NT2/D1 (cell line): ENCODE data around the gene FAM89B.

Source experiments
- DNase-seq: peaks from one replicate; pipeline ENCODE4 v3.0.0-alpha.2; 2011; ENCODE audit warnings: low read depth, low spot score
- H3K27me3 ChIP-seq: 2 replicates; pipeline ENCODE4 v1.6.0; 2011; ENCODE audit warnings: mild to moderate bottlenecking; ENCODE audit not compliant: insufficient read length, insufficient read depth
- H3K36me3 ChIP-seq: 2 replicates; pipeline ENCODE4 v1.6.1; 2011; ENCODE audit warnings: mild to moderate bottlenecking, low read length, mixed read lengths; ENCODE audit not compliant: insufficient read depth, insufficient read length
- H3K4me1 ChIP-seq: 2 replicates; pipeline ENCODE4 v1.5.1; 2011; ENCODE audit not compliant: insufficient read depth, insufficient read length
- H3K4me3 ChIP-seq: 2 replicates; pipeline ENCODE4 v1.5.1; 2011; ENCODE audit warnings: low read depth; ENCODE audit not compliant: insufficient read length
- H3K9ac ChIP-seq: 2 replicates; pipeline ENCODE4 v1.6.0; 2011; ENCODE audit warnings: low read depth; ENCODE audit not compliant: insufficient read length
- H3K9me3 ChIP-seq: 2 replicates; pipeline ENCODE4 v1.5.1; 2011; ENCODE audit warnings: mild to moderate bottlenecking, low read length; ENCODE audit not compliant: insufficient read depth
- SUZ12 ChIP-seq: IDR thresholded peaks from 2 replicates; pipeline ENCODE4 v1.6.1; 2011; ENCODE audit not compliant: insufficient read length, insufficient read depth; ENCODE audit errors: extremely low read depth
- YY1 ChIP-seq: IDR thresholded peaks from 2 replicates; pipeline ENCODE4 v1.6.1; 2011; ENCODE audit not compliant: insufficient read length, insufficient read depth
- ZNF274 ChIP-seq: IDR thresholded peaks from 2 replicates; pipeline ENCODE4 v1.6.1; 2011; ENCODE audit warnings: mild to moderate bottlenecking, low read depth, low read length

The FAM89B gene

GRCh38 chr11:65574109-65574810 is 1.9 kb downstream of the FAM89B start:
- TF ChIP-seq SUZ12 (no peak), ZNF274 (no peak), YY1 (no peak)
- Histone ChIP-seq H3K36me3 (peaks cover 25% of the 10 kb centered on the region), H3K9me3 (no peaks in the 10 kb centered on the region), H3K9ac (peak overlapping the region; percentile 83), H3K4me1 (peaks cover 41% of the 10 kb centered on the region), H3K4me3 (peak overlapping the region; percentile 46), H3K27me3 (peaks cover 20% of the 10 kb centered on the region)
- peak; percentile 93 for DNase-seq

- TF ChIP-seq YY1: no peak
- TF ChIP-seq SUZ12: no peak
- TF ChIP-seq ZNF274: no peak
- Histone ChIP-seq H3K36me3 (peaks cover 33% of the 10 kb centered on the region), H3K27me3 (peaks cover 20% of the 10 kb centered on the region), H3K9ac (peak overlapping the region; percentile 83), H3K9me3 (no peaks in the 10 kb centered on the region), H3K4me3 (peak overlapping the region; percentile 46), H3K4me1 (peaks cover 41% of the 10 kb centered on the region)
- no peak for DNase-seq
These were observed 2.7 kb downstream of the FAM89B start for GRCh38 chr11:65574811-65575567.

- peaks cover 44% of the 10 kb centered on the region for H3K4me1 ChIP-seq
- no peak for DNase-seq
- peak within 1 kb of the TSS; percentile 56 for H3K4me3 ChIP-seq
- H3K36me3 ChIP-seq: peaks cover 40% of the 10 kb centered on the region
- H3K27me3 ChIP-seq: peaks cover 20% of the 10 kb centered on the region
- no peaks in the 10 kb centered on the region for H3K9me3 ChIP-seq
- TF ChIP-seq SUZ12: no peak
- no peak for TF ChIP-seq YY1
- no peak for TF ChIP-seq ZNF274
- H3K9ac ChIP-seq: peak within 1 kb of the TSS; percentile 83
These were observed 3.4 kb downstream of the FAM89B start, which contains the start of gene EHBP1L1 for GRCh38 chr11:65575568-65576231. Gene EHBP1L1 (plus strand): TSS chr11:65576053. CDS start chr11:65576303, 250 bp downstream.

GRCh38 chr11:65576232-65576866 is 4.0 kb downstream of the FAM89B start:
- Histone ChIP-seq H3K4me1 (peaks cover 41% of the 10 kb centered on the region), H3K9ac (peak overlapping the region; percentile 81)

GRCh38 chr11:65576867-65577755 is 4.8 kb downstream of the FAM89B start:
- peak overlapping the region; percentile 81 for H3K9ac ChIP-seq
- H3K9me3 ChIP-seq: no peaks in the 10 kb centered on the region
- H3K4me1 ChIP-seq: peaks cover 38% of the 10 kb centered on the region
- peak overlapping the region; percentile 56 for H3K4me3 ChIP-seq
- DNase-seq: no peak
- peaks cover 43% of the 10 kb centered on the region for H3K36me3 ChIP-seq
- no peak for TF ChIP-seq SUZ12
- TF ChIP-seq ZNF274: no peak
- no peak for TF ChIP-seq YY1
- H3K27me3 ChIP-seq: peaks cover 20% of the 10 kb centered on the region

More at GRCh38 chr11:65576232-65576866, 4.0 kb downstream of the FAM89B start:
- DNase-seq: no peak
- no peak for TF ChIP-seq YY1
- no peak for TF ChIP-seq SUZ12
- TF ChIP-seq ZNF274: no peak
- Histone ChIP-seq H3K36me3 (peaks cover 43% of the 10 kb centered on the region), H3K9me3 (no peaks in the 10 kb centered on the region), H3K27me3 (peaks cover 20% of the 10 kb centered on the region), H3K4me3 (peak overlapping the region; percentile 56)

GRCh38 chr11:65577756-65578109 is 5.4 kb downstream of the FAM89B start:
- no peaks in the 10 kb centered on the region for H3K9me3 ChIP-seq
- peaks cover 20% of the 10 kb centered on the region for H3K27me3 ChIP-seq
- no peak overlapping the region for H3K4me3 ChIP-seq
- peaks cover 38% of the 10 kb centered on the region for H3K4me1 ChIP-seq
- H3K36me3 ChIP-seq: peaks cover 48% of the 10 kb centered on the region
- TF ChIP-seq ZNF274 (no peak), YY1 (no peak), SUZ12 (no peak)
- H3K9ac ChIP-seq: peak overlapping the region; percentile 51
- DNase-seq: no peak
